Stomach (tissue), 4 donors: ENCODE data around the gene PIP4K2A.

Experiments used
- EP300 ChIP-seq: sonication (generic); formaldehyde crosslinking; IDR thresholded peaks from one replicate; pipeline ENCODE4 v1.6.1; 2017; ENCODE audit warnings: antibody characterized with exemption
- TF ChIP-seq, protein P1 (sequence below), 7 experiments: fragments of 450-650 bp in 4 of 7; fragments of 200-600 bp in 3 of 7; sonication (generic) in 3 of 7; IDR thresholded peaks; one replicate each; pipeline ENCODE4 v1.5.1; 2016 to 2019; ENCODE audit warnings: antibody characterized with exemption in 7 of 7, control low read depth in 2 of 7, mild to moderate bottlenecking in 1 of 7

DNA sequence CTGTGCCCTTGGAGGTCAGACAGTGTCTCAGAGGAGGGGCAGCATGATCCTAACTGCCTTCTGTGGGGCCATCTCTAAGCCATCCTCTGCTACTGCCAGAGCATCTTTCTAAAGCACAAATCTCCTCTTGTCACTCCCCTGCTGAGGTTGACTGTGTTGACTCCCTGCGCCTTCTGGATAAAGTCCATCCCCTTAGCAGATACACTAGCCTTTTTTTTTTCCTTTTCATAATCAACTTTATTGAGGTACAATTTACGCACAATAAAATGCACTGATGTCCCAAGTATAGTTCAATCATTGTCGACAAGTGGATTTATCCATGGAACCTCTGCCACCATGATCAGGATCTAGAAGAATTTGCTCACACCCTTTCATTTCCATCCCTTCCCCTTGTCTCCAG, 219.0 kb downstream of the PIP4K2A start:
- TF ChIP-seq, protein P1, sequence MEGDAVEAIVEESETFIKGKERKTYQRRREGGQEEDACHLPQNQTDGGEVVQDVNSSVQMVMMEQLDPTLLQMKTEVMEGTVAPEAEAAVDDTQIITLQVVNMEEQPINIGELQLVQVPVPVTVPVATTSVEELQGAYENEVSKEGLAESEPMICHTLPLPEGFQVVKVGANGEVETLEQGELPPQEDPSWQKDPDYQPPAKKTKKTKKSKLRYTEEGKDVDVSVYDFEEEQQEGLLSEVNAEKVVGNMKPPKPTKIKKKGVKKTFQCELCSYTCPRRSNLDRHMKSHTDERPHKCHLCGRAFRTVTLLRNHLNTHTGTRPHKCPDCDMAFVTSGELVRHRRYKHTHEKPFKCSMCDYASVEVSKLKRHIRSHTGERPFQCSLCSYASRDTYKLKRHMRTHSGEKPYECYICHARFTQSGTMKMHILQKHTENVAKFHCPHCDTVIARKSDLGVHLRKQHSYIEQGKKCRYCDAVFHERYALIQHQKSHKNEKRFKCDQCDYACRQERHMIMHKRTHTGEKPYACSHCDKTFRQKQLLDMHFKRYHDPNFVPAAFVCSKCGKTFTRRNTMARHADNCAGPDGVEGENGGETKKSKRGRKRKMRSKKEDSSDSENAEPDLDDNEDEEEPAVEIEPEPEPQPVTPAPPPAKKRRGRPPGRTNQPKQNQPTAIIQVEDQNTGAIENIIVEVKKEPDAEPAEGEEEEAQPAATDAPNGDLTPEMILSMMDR (IDR thresholded peaks at IDR 0.05) = no peak
- TF ChIP-seq EP300 = no peak
